Measurements from ENCODE around the gene SNURF. TPM values are rescaled to one million over a fixed set of nuclear protein-coding genes. Genes with fewer than 3 reads are reported as not detected.

Gene SNURF
- total RNA-seq, 1 experiment from 2014 or later = 50.8 TPM

- ATAC-seq (no peak), DNase-seq (ENCODE audit: low spot score) (no peak)
- Mint-ChIP-seq H3K4me1 (peaks cover 45% of the 10 kb centered on the region), H3K36me3 (peaks cover 92% of the 10 kb centered on the region), H3K27me3 (ENCODE audit: low read depth) (no peaks in the 10 kb centered on the region), H3K27ac (peak overlapping the region; percentile 54; the same call in 1 of the 2 replicates), H3K9me3 (peaks cover 31% of the 10 kb centered on the region), H3K4me3 (no peak overlapping the region)
- CTCF ChIA-PET = no interaction called here
- TF ChIP-seq ZNF219 (CRISPR knock-in tag; IDR thresholded peaks at IDR 0.05; ENCODE audit: borderline replicate concordance) = no peak
- TF ChIP-seq ZNF232 (CRISPR knock-in tag; IDR thresholded peaks at IDR 0.05) = no peak
- no peak for TF ChIP-seq TEAD4 (CRISPR knock-in tag; IDR thresholded peaks at IDR 0.05)
- TF ChIP-seq E2F5 (CRISPR knock-in tag; IDR thresholded peaks at IDR 0.05) = no peak
- TF ChIP-seq ZNF416 (CRISPR knock-in tag; IDR thresholded peaks at IDR 0.05) = no peak
- TF ChIP-seq SOX15 (CRISPR knock-in tag; IDR thresholded peaks at IDR 0.05) = no peak
- TF ChIP-seq, protein P1, sequence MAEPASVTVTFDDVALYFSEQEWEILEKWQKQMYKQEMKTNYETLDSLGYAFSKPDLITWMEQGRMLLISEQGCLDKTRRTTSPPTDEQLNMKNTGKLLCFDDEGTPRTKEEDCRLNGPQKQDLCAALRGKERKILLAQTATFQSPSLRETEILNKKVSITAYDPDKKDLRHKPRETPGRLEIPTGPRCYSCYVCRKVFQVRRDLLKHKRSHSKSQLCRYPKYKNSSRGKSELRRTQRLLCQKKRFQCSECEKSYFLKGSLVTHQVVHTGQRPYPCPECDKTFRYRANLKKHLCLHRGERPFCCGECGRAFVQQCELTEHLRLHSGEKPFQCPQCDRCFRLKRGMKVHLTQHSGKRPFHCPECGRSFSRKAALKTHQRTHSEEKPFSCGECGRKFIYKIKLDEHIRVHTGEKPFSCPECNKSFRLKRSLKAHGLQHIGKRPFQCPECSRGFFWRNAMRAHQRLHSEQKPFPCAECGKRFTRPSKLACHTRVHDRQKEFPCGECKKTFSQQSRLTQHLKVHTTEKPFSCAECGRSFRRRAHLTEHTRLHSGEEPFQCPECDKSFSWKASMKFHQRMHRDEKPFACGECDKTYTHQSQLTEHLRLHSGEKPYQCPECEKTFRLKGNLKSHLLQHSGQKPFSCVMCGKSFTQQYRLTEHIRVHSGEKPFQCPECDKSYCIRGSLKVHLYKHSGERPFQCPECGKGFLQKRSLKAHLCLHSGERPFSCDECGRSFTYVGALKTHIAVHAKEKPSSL (CRISPR knock-in tag; conservative IDR thresholded peaks at IDR 0.05) = no peak
- TF ChIP-seq, protein P2, sequence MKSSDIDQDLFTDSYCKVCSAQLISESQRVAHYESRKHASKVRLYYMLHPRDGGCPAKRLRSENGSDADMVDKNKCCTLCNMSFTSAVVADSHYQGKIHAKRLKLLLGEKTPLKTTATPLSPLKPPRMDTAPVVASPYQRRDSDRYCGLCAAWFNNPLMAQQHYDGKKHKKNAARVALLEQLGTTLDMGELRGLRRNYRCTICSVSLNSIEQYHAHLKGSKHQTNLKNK (CRISPR knock-in tag; IDR thresholded peaks at IDR 0.05) = no peak
- TF ChIP-seq TCF7 (CRISPR knock-in tag; IDR thresholded peaks at IDR 0.05; ENCODE audit: low read depth) = no peak
- no peak for TF ChIP-seq NFE2L1 (CRISPR knock-in tag; IDR thresholded peaks at IDR 0.05)
- no peak for TF ChIP-seq ZNF396 (CRISPR knock-in tag; IDR thresholded peaks at IDR 0.05; ENCODE audit: borderline replicate concordance)
- no peak for TF ChIP-seq USF2 (CRISPR knock-in tag; IDR thresholded peaks at IDR 0.05)
- no peak for TF ChIP-seq ZNF263 (CRISPR knock-in tag; IDR thresholded peaks at IDR 0.05; ENCODE audit: low read depth)
- TF ChIP-seq NR3C1 (CRISPR knock-in tag; conservative IDR thresholded peaks at IDR 0.05; ENCODE audit: low read depth) = no peak
- TF ChIP-seq, protein P3, sequence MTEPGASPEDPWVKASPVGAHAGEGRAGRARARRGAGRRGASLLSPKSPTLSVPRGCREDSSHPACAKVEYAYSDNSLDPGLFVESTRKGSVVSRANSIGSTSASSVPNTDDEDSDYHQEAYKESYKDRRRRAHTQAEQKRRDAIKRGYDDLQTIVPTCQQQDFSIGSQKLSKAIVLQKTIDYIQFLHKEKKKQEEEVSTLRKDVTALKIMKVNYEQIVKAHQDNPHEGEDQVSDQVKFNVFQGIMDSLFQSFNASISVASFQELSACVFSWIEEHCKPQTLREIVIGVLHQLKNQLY (CRISPR knock-in tag; IDR thresholded peaks at IDR 0.05) = no peak
- no peak for TF ChIP-seq NFYB (CRISPR knock-in tag; conservative IDR thresholded peaks at IDR 0.05; ENCODE audit: low read depth)
- TF ChIP-seq OVOL2 (CRISPR knock-in tag; IDR thresholded peaks at IDR 0.05; ENCODE audit: borderline replicate concordance) = no peak
- TF ChIP-seq USF1 (CRISPR knock-in tag; IDR thresholded peaks at IDR 0.05) = no peak
- no peak for TF ChIP-seq ZNF317 (CRISPR knock-in tag; IDR thresholded peaks at IDR 0.05; ENCODE audit: borderline replicate concordance, low read depth)
- POLR2A ChIA-PET = no interaction called here
Observed at GRCh38 chr15:24985224-24985623, 30.4 kb downstream of the SNURF start.

DNA sequence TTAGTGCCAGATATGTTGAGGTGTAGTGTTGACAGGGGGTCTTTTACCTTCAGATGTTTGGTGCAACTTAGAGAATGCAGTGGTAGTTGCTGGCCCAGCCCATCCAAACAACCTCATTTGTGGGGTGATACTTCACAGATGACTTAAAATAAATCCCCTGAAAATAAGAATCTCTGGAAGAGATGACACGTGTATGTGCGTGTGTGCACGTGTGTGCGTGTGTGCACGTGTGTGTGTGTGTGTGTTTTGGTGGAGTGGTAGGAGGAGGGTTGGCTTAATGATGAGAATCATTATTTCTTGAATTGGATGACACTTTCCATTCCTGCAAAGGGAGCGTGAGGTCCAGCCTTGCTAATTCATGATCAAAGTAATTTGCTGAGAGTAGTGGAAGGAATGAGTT is 31.9 kb downstream of the SNURF start:
- H3K27me3 Mint-ChIP-seq (ENCODE audit: low read depth) = no peaks in the 10 kb centered on the region
- CTCF ChIA-PET = no interaction called here
- H3K36me3 Mint-ChIP-seq = peaks cover 94% of the 10 kb centered on the region
- POLR2A ChIA-PET = no interaction called here
- no peak overlapping the region; the same call in 1 of the 2 replicates for H3K4me3 Mint-ChIP-seq
- H3K4me1 Mint-ChIP-seq = peaks cover 43% of the 10 kb centered on the region
- DNase-seq (ENCODE audit: low spot score) = no peak
- peaks cover 29% of the 10 kb centered on the region for H3K9me3 Mint-ChIP-seq
- ATAC-seq = no peak
- H3K27ac Mint-ChIP-seq = peak overlapping the region; percentile 40
- no peak for TF ChIP-seq FOXP4 (CRISPR knock-in tag; IDR thresholded peaks at IDR 0.05)
- TF ChIP-seq ZNF416 (CRISPR knock-in tag; IDR thresholded peaks at IDR 0.05) = no peak
- TF ChIP-seq ERG (CRISPR knock-in tag; IDR thresholded peaks at IDR 0.05) = no peak
- TF ChIP-seq, protein P4, sequence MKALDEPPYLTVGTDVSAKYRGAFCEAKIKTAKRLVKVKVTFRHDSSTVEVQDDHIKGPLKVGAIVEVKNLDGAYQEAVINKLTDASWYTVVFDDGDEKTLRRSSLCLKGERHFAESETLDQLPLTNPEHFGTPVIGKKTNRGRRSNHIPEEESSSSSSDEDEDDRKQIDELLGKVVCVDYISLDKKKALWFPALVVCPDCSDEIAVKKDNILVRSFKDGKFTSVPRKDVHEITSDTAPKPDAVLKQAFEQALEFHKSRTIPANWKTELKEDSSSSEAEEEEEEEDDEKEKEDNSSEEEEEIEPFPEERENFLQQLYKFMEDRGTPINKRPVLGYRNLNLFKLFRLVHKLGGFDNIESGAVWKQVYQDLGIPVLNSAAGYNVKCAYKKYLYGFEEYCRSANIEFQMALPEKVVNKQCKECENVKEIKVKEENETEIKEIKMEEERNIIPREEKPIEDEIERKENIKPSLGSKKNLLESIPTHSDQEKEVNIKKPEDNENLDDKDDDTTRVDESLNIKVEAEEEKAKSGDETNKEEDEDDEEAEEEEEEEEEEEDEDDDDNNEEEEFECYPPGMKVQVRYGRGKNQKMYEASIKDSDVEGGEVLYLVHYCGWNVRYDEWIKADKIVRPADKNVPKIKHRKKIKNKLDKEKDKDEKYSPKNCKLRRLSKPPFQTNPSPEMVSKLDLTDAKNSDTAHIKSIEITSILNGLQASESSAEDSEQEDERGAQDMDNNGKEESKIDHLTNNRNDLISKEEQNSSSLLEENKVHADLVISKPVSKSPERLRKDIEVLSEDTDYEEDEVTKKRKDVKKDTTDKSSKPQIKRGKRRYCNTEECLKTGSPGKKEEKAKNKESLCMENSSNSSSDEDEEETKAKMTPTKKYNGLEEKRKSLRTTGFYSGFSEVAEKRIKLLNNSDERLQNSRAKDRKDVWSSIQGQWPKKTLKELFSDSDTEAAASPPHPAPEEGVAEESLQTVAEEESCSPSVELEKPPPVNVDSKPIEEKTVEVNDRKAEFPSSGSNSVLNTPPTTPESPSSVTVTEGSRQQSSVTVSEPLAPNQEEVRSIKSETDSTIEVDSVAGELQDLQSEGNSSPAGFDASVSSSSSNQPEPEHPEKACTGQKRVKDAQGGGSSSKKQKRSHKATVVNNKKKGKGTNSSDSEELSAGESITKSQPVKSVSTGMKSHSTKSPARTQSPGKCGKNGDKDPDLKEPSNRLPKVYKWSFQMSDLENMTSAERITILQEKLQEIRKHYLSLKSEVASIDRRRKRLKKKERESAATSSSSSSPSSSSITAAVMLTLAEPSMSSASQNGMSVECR (CRISPR knock-in tag; IDR thresholded peaks at IDR 0.05; ENCODE audit: borderline replicate concordance) = no peak

Data from WTC11 (cell line).